ENCODE results near the gene DLX3. TPM values are rescaled to one million over a fixed set of nuclear protein-coding genes. Genes with fewer than 3 reads are reported as not detected.

Gene DLX3
- total RNA-seq, 1 experiment from 2014 or later: 0.18 TPM

- Histone ChIP-seq H3K4me3 (ENCODE audit: low read length) (no peak overlapping the region), H3F3A (ENCODE audit: low read length, unreplicated experiment) (no peaks in the 10 kb centered on the region), H3K4me2 (ENCODE audit: low read length) (no peak overlapping the region), H3K79me2 (ENCODE audit: low read length) (no peaks in the 10 kb centered on the region), H3K4me1 (ENCODE audit: insufficient read depth, low read length) (peaks cover 8% of the 10 kb centered on the region), H2AFZ (ENCODE audit: low read length) (no peak overlapping the region), H3K9me2 (replicated peaks; ENCODE audit: low read length) (no peaks in the 10 kb centered on the region), H3K36me3 (ENCODE audit: low read depth, low read length) (no peaks in the 10 kb centered on the region), H3K9me3 (ENCODE audit: low read length) (no peaks in the 10 kb centered on the region), H4K20me1 (ENCODE audit: low read length) (no peaks in the 10 kb centered on the region), H3K27ac (ENCODE audit: low read length) (no peak overlapping the region), H3K9ac (ENCODE audit: low read length) (no peak overlapping the region), H3K27me3 (ENCODE audit: low read length) (no peaks in the 10 kb centered on the region)
- intact Hi-C loops (cut with micrococcal nuclease): no loop called here
- BruUV-seq (replicated peaks): no TSS peak
- POLR2A ChIA-PET (ENCODE audit: unreplicated experiment): interaction anchor here (0.8 kb wide), 1 partner anchor 10 kb away, joined by 4 read pairs; no protein-coding TSS in a partner anchor
- CTCF ChIA-PET: no interaction called here
- TF ChIP-seq, protein P1, sequence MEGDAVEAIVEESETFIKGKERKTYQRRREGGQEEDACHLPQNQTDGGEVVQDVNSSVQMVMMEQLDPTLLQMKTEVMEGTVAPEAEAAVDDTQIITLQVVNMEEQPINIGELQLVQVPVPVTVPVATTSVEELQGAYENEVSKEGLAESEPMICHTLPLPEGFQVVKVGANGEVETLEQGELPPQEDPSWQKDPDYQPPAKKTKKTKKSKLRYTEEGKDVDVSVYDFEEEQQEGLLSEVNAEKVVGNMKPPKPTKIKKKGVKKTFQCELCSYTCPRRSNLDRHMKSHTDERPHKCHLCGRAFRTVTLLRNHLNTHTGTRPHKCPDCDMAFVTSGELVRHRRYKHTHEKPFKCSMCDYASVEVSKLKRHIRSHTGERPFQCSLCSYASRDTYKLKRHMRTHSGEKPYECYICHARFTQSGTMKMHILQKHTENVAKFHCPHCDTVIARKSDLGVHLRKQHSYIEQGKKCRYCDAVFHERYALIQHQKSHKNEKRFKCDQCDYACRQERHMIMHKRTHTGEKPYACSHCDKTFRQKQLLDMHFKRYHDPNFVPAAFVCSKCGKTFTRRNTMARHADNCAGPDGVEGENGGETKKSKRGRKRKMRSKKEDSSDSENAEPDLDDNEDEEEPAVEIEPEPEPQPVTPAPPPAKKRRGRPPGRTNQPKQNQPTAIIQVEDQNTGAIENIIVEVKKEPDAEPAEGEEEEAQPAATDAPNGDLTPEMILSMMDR (conservative IDR thresholded peaks at IDR 0.05; ENCODE audit: low read depth, low read length): no peak
- TF ChIP-seq EZH2phosphoT487 (IDR thresholded peaks at IDR 0.05; ENCODE audit: borderline replicate concordance, low read length): no peak
- TF ChIP-seq EZH2 (IDR thresholded peaks at IDR 0.05; ENCODE audit: low read length, unreplicated experiment): no peak
- ATAC-seq: no peak
- no peak for DNase-seq
Observed at GRCh38 chr17:49984283-49984682, 10.7 kb downstream of the DLX3 start.

DNA sequence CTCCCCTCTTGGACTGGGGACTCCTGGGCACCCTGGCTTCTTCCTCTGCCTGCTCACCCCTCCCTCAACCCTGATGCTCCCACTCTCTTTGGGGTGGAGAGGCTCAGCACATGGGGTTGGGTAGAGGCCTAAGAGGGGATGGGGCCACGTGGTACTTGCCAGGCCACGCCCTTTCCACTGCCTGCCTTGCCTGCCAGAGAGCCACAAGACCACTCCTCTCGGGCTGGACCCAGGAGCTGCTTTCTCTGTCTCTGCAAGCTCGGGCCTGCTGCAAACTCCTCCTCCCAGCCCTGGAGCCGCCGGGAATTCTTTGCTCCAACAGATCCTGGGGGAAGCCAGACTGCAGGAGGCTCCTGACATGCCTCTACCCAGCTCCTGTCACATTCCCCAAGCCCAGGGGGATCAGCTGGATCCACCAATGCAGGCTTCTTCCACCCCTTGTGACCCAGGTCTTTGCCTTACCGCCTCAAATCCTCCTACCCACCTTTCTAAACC lies 14.3 kb downstream of the DLX3 start:
- no peak overlapping the region for H2AFZ ChIP-seq (ENCODE audit: low read length)
- no peaks in the 10 kb centered on the region for H3K79me2 ChIP-seq (ENCODE audit: low read length)
- no peak overlapping the region for H3K4me3 ChIP-seq (ENCODE audit: low read length)
- no peaks in the 10 kb centered on the region for H3K9me3 ChIP-seq (ENCODE audit: low read length)
- no peaks in the 10 kb centered on the region for H3F3A ChIP-seq (ENCODE audit: low read length, unreplicated experiment)
- no TSS peak for BruUV-seq (replicated peaks)
- H4K20me1 ChIP-seq (ENCODE audit: low read length): no peaks in the 10 kb centered on the region
- peaks cover 13% of the 10 kb centered on the region for H3K27me3 ChIP-seq (ENCODE audit: low read length)
- ChIA-PET POLR2A (ENCODE audit: unreplicated experiment) (no interaction called here), CTCF (no interaction called here)
- ATAC-seq (no peak), DNase-seq (no peak)
- no peak overlapping the region for H3K4me2 ChIP-seq (ENCODE audit: low read length)
- H3K36me3 ChIP-seq (ENCODE audit: low read depth, low read length): no peaks in the 10 kb centered on the region
- H3K4me1 ChIP-seq (ENCODE audit: insufficient read depth, low read length): no peaks in the 10 kb centered on the region
- no peak overlapping the region for H3K27ac ChIP-seq (ENCODE audit: low read length)
- no peak for TF ChIP-seq EZH2phosphoT487 (IDR thresholded peaks at IDR 0.05; ENCODE audit: borderline replicate concordance, low read length)
- TF ChIP-seq EZH2 (IDR thresholded peaks at IDR 0.05; ENCODE audit: low read length, unreplicated experiment): no peak
- TF ChIP-seq, protein P1 (conservative IDR thresholded peaks at IDR 0.05; ENCODE audit: low read depth, low read length): no peak
- H3K9me2 ChIP-seq (replicated peaks; ENCODE audit: low read length): no peaks in the 10 kb centered on the region
- intact Hi-C loops (cut with micrococcal nuclease): no loop called here
- H3K9ac ChIP-seq (ENCODE audit: low read length): no peak overlapping the region

DNA sequence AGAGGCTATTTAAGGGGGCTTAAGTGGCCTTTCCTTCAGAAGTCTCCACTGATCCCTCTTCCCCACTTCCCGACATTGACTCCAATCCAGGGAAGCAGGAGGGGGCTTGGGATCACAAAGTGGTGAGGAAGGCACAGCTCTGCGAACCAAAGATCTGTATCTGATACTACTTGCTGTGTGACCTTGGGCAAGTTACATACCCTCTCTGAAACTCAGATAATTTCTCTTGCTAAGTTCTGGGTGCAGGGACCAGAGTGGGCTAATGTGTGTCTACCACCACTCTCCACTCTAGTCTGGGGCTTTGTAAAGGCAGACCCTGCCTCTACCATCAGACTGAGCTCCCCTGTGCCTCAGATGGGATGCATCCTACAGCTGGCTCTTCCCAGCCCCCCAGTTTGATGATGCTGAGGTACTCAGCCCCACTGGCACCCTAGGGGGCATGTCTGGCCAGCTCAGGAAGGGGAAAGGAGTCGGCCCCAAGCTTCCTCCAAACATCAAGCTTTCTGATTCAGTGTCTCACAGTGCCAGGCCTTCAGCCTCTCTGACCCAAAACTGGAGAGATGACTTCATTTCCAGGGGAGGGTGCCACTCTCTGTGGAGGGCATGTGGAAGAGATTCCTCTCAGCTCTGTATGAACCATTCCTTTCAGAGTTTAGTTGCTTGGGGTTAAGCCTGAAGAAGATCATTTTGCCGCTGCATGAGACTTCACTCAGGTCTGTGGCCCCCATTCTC lies 15.1 kb downstream of the DLX3 start:
- Histone ChIP-seq H3K79me2 (ENCODE audit: low read length) (no peaks in the 10 kb centered on the region), H3K4me2 (ENCODE audit: low read length) (no peak overlapping the region), H2AFZ (ENCODE audit: low read length) (no peak overlapping the region), H3F3A (ENCODE audit: low read length, unreplicated experiment) (no peaks in the 10 kb centered on the region), H3K27me3 (ENCODE audit: low read length) (peaks cover 13% of the 10 kb centered on the region), H3K9me3 (ENCODE audit: low read length) (no peaks in the 10 kb centered on the region), H3K4me3 (ENCODE audit: low read length) (no peak overlapping the region), H3K9ac (ENCODE audit: low read length) (no peak overlapping the region), H3K4me1 (ENCODE audit: insufficient read depth, low read length) (no peaks in the 10 kb centered on the region), H3K36me3 (ENCODE audit: low read depth, low read length) (no peaks in the 10 kb centered on the region), H4K20me1 (ENCODE audit: low read length) (no peaks in the 10 kb centered on the region), H3K27ac (ENCODE audit: low read length) (no peak overlapping the region), H3K9me2 (replicated peaks; ENCODE audit: low read length) (no peaks in the 10 kb centered on the region)
- CTCF ChIA-PET: no interaction called here
- no TSS peak for BruUV-seq (replicated peaks)
- no peak for DNase-seq
- intact Hi-C loops (cut with micrococcal nuclease): no loop called here
- TF ChIP-seq, protein P1 (conservative IDR thresholded peaks at IDR 0.05; ENCODE audit: low read depth, low read length): no peak
- TF ChIP-seq EZH2 (IDR thresholded peaks at IDR 0.05; ENCODE audit: low read length, unreplicated experiment) (no peak), EZH2phosphoT487 (IDR thresholded peaks at IDR 0.05; ENCODE audit: borderline replicate concordance, low read length) (no peak)
- no peak for ATAC-seq
- POLR2A ChIA-PET (ENCODE audit: unreplicated experiment): interaction anchor here (0.5 to 0.7 kb wide), 2 partner anchors 186 to 301 kb away, joined by 4 to 13 read pairs; no protein-coding TSS in a partner anchor
